MG63 (cell line): Measurements from ENCODE around the gene FUOM. TPM values are rescaled to one million over a fixed set of nuclear protein-coding genes. Genes with fewer than 3 reads are reported as not detected.
"Not testable (repeated sequence)": the region's sequence is repeated elsewhere in the genome, so short reads cannot be mapped to it uniquely, and the experiment has no call there.

Source experiments
- DNase-seq: peaks from one replicate; pipeline ENCODE4 v3.0.0-alpha.2; 2020
- H3K27me3 ChIP-seq: fragments of 250-450 bp; sonication (Bioruptor Pico); 2 replicates; pipeline ENCODE4 v1.5.1; 2020; ENCODE audit warnings: mild to moderate bottlenecking, moderate library complexity
- H3K36me3 ChIP-seq: fragments of 250-450 bp; sonication (Bioruptor Pico); 2 replicates; pipeline ENCODE4 v1.5.1; 2020; ENCODE audit warnings: mild to moderate bottlenecking, moderate library complexity
- H3K4me3 ChIP-seq: fragments of 250-450 bp; sonication (Bioruptor Pico); 2 replicates; pipeline ENCODE4 v1.5.1; 2020; ENCODE audit warnings: mild to moderate bottlenecking, moderate library complexity
- H3K9me3 ChIP-seq: fragments of 250-450 bp; sonication (Bioruptor Pico); 2 replicates; pipeline ENCODE4 v1.5.1; 2020; ENCODE audit warnings: mild to moderate bottlenecking, moderate library complexity
- total RNA-seq: library from RNA; depleted of rRNA; stranded (reverse); fragments of >200 nt; shearing (Covaris generic); gene quantifications from 2 replicates; pipeline ENCODE4 v1.2.3, GENCODE V29; 2014; ENCODE audit warnings: low replicate concordance

Gene FUOM
- total RNA-seq, 1 experiment from 2014 or later: 50.8 TPM

DNA sequence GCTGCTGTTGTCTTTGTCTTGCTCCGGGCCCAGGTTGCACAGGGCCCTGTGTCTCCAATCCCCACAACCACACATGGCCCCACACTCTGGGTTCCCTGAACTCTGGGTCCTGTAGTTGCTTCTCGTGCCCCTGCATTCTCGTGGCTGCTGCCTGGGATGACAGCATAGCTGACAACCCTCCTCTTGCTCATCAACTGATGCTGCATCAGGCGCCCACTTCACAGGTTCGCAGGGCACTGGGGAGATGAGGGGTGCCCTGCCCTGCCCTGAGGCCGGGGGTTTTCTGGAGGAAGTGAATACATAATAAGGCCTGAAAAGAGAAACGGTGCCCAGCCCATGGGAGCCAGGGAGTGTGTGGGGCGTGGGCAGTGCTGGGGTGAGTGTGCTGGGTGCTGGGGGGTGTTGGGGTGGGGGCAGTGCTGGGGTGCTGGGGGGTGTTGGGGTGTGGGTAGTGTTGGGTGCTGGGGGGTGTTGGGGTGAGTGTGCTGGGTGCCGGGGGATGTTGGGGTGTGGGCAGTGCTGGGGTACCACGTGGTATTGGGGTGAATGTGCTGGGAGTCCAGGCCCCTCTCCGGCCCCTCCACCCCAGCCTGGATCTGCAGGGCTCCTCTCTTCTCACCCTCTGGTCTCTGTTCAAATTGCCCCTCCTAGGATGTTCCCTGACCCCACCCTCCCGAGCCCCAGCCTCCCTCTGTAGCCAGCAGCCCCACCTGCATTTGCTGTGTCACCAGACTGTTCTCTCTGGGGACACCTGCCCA is 34.1 kb upstream of the FUOM start:
- no peak for DNase-seq
- peaks cover 14% of the 10 kb centered on the region for H3K36me3 ChIP-seq
- no peaks in the 10 kb centered on the region for H3K27me3 ChIP-seq
- no peak overlapping the region for H3K4me3 ChIP-seq
- H3K9me3 ChIP-seq: no peaks in the 10 kb centered on the region

DNA sequence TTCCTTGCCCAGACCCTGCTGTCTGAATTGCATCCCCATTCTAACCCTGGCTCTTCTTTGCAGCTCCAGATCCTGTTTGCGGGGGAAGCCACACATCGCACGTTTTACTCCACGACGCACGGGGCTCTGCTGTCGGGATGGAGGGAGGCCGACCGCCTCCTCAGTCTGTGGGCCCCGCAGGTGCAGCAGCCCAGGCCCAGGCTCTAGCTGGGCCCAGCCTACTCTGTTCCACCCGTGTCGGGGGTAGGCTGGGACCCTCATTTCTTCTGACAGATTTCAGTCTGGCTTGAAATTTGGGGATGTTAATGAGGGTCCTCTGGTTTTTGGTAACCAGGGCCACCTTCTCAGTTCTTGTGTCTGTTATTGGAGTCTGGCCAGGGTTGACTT is 33.4 kb upstream of the FUOM start:
- H3K36me3 ChIP-seq: peaks cover 12% of the 10 kb centered on the region

DNA sequence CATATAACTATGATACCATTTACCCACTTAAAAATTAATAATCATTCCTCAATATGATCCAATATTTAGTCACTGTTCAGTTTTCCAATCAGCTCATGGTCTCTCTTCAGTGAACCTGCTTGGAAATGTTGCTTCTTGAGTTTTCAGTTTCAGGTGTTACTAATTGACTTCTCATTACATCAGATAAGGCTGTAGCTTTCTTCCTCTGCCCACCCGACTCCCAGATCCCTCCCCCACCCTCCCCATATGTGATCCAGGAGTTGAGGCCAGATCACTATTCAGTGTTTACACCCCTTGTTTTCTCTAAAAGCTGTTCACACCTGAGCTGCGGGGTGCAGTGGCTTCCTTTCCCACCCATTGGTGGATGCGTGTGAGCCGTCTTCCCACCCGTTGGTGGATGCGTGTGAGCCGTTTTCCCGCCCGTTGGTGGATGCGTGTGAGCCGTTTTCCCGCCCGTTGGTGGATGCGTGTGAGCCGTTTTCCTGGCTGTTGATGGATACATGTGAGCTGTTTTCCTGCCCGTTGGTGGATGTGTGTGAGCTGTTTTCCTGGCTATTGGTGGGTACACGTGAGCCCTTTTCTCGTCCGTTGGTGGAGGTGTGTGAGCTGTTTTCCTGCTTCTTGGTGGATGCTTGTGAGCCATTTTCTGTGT is 32.9 kb upstream of the FUOM start:
- Histone ChIP-seq H3K9me3 (no peaks in the 10 kb centered on the region), H3K36me3 (peaks cover 7% of the 10 kb centered on the region; the same call in 1 of the 2 replicates)
- DNase-seq: no peak

More for the DNA sequence above, 33.4 kb upstream of the FUOM start:
- no peaks in the 10 kb centered on the region for H3K27me3 ChIP-seq
- no peak for DNase-seq
- no peaks in the 10 kb centered on the region for H3K9me3 ChIP-seq
- H3K4me3 ChIP-seq: no peak overlapping the region

DNA sequence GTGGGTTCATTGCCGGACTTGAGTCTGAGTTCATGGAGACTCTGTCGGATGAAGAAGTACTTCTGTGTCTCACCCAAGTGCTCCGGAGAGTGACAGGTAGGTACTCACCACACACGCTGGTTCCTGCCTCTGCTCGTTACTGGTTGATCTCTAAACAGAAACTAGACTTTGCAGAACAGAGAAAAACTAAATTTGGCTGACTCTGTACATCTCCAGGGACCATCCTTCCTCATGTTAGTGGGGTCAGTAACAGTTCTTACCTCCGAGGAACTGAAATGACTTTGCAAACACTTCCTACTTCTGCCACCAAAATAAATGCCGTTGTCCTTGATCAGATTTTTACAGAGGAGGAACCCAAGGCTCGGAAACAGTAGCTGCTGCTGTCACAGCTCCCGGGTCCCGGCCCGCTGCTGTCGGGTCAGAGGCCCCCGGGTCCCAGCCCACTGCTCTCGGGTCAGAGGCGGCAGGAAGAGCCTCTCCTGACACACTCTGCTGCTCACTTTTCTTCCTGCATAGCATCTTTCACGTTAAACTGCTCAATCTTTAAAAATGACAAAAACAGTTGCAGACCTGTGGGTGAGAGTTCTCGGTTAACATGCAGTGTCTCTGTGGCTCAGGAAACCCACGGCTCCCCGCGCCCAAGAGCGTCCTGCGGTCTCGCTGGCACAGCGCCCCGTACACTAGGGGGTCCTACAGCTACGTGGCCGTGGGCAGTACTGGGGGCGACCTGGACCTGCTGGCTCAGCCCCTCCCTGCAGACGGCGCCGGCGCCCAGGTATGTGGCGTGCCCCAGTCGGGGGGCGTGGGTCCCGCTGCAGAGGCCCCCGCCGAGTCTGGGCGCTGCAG is 31.4 kb upstream of the FUOM start:
- Histone ChIP-seq H3K4me3 (no peak overlapping the region), H3K36me3 (no peaks in the 10 kb centered on the region), H3K27me3 (no peaks in the 10 kb centered on the region), H3K9me3 (no peaks in the 10 kb centered on the region)
- DNase-seq: no peak

More for the DNA sequence above, 32.9 kb upstream of the FUOM start:
- H3K4me3 ChIP-seq: no peak overlapping the region
- no peaks in the 10 kb centered on the region for H3K27me3 ChIP-seq

DNA sequence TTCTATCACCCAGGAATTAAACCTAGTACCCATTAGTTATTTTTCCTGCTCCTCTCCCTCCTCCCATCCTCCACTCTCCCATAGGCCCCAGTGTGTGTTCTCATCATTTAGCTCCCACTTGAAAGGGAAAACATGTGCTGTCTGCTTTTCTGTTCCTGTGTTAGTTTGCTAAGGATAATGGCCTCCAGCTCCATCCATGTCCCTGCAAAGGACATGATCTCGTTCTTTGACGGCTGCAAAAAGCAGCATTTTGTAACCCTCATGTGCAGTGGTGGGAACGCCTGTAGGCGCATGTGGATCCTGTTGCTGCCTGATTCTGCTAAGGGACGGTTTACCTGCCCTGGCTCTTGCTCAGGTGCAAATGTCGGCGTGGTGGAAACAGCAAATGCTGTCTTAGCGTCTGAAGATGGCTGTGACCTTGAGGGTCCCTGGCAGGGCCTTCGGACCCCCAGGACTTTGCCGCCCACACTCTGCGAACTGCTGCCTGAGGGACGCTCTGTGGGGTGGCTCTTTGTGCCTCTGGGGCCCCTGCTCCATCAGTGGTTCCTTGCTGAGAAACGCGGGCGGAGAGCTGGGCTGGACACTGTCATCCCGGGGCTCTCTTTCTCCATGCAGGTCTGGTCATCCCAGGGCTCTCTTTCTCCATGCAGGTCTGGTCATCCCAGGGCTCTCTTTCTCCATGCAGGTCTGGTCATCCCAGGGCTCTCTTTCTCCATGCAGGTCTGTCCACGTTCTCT is 30.6 kb upstream of the FUOM start:
- no peaks in the 10 kb centered on the region for H3K36me3 ChIP-seq
- no peak for DNase-seq
- H3K4me3 ChIP-seq: no peak overlapping the region
- H3K27me3 ChIP-seq: no peaks in the 10 kb centered on the region
- no peaks in the 10 kb centered on the region for H3K9me3 ChIP-seq

DNA sequence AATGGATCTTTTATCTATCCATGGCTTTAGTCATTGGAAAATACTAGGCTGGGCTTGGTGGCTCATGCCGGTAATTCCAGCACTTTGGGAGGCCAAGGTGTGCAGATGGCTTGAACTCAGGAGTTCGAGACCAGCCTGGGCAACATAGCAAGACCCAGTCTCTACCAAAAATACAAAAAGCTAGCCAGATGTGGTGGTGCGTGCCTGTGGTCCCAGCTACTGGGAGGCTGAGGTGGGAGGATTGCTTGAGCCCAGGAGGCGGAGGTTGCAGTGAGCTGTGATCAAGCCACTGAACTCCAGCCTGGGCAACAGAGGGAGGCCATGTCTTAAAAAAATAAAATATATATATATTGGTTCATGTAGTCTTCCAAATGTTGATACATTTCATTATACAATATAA is 29.1 kb upstream of the FUOM start:
- DNase-seq, H3K9me3 ChIP-seq, H3K4me3 ChIP-seq, H3K36me3 ChIP-seq, H3K27me3 ChIP-seq: not testable (repeated sequence)

DNA sequence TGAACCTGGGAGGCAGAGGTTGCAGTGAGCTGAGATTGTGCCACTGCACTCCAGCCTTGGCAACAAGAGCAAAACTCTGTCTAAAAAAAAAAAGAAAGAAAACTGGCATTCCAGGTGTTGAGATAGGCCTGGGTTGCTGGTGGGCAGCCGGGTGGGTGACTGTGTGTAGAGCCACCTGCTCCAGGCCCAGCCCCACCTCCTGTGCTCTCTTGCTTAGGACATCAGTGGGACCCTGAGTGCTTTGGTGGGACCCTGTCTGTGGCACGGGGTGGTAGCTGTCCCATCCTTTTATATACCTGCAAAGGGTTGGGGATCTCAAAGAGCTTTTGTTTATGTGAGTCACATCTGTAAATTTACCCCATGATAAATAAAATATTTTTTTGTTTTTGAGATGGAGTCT is 27.4 kb upstream of the FUOM start:
- H3K9me3 ChIP-seq: no peaks in the 10 kb centered on the region
- no peaks in the 10 kb centered on the region for H3K36me3 ChIP-seq
- DNase-seq: no peak

DNA sequence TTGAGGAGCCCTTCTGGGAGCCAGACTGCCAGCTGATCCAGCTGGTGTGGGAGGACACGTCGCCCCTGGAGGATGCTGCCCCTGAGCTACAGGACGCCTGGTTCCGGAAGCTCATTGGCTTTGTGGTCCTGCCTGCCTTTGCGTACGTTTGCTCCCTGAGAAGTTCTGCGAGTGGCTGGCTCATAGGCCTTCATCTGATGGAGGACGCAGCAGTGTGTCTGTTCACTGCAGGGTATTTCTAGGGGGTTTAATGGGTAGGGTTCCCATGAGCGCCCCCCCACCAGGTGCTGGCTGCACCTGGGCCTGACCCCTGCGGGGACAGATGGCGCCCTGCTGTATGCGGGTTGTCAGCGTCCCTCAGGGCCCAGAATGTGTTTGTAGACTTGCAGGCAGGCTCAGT is 26.3 kb upstream of the FUOM start:
- no peaks in the 10 kb centered on the region for H3K27me3 ChIP-seq
- no peaks in the 10 kb centered on the region for H3K36me3 ChIP-seq
- no peaks in the 10 kb centered on the region for H3K9me3 ChIP-seq
- H3K4me3 ChIP-seq: no peak overlapping the region
- DNase-seq: no peak

More for the DNA sequence above, 27.4 kb upstream of the FUOM start:
- no peaks in the 10 kb centered on the region for H3K27me3 ChIP-seq
- H3K4me3 ChIP-seq: no peak overlapping the region

DNA sequence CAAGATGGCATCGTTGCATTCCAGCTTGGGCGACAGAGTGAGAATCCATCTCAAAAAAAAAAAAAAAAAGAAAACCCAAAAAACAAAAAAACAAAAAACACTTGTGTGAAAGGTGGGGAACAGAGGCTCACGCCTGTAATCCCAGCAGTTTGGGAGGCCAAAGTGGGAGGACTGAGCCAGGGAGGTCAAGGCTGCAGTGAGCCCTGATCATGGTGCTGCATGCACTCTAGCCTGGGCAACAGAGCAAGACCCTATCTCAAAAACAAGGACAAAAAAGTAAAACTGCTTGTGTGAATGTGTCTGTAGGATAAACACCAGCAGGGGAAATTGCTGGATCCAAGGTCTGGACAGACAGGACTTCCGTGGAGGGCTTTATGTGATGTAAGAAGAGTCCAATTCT is 25.7 kb upstream of the FUOM start:
- Histone ChIP-seq H3K4me3 (no peak overlapping the region), H3K27me3 (no peaks in the 10 kb centered on the region), H3K9me3 (no peaks in the 10 kb centered on the region), H3K36me3 (no peaks in the 10 kb centered on the region)
- DNase-seq: no peak

DNA sequence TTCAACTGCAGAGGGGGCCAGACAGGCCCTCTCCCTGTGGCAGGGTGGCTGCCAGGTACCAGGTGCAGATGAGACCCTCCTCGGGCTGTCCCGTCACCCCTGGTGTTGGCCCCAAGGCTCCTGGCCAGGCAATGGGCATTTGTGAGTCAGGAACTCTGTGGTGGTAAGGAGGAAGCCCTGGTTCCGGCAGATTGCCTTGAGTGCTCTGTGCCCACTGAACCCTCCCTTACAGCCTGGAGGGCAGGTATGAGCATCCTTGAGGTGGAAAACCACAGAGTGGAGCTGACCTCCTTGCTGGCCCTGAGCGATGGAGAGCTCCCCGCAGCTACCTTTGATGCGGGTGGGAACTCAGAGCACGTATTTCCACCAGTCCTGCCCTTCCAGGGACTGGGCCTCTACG is 23.2 kb upstream of the FUOM start:
- DNase-seq: no peak

DNA sequence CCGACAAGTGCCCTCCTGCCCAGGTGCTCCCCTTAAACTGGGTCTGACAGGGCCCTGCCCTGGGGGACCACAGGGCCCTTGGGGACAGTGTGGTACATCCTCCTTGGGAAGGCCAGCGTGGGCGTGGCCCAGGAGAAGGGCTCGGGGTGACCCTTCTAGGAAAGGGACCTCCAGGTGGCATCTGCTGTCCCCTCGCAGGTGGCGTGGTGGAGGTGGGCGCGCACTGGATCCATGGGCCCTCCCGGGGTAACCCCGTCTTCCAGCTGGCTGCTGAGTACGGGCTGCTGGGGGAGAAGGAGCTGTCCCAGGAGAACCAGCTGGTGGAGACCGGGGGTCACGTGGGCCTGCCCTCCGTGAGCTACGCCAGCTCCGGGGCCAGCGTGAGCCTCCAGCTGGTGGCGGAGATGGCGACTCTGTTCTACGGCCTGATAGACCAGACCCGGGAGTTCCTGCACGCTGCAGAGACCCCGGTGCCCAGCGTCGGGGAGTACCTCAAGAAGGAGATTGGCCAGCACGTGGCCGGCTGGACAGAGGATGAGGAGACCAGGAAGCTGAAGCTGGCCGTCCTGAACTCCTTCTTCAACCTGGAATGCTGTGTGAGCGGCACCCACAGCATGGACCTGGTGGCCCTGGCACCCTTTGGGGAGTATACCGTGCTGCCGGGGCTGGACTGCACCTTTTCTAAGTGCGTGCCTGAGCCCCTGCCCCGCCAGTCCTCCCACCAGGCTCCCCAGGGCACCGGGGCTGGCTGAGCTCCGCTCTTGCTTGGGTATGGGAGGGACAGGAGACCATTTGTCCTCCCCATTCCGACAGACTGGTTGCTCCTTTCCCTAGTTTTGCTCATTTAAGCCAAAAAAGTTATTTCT is 22.2 kb upstream of the FUOM start:
- no peak for DNase-seq
- no peaks in the 10 kb centered on the region for H3K27me3 ChIP-seq
- H3K9me3 ChIP-seq: no peaks in the 10 kb centered on the region
- no peak overlapping the region for H3K4me3 ChIP-seq
- H3K36me3 ChIP-seq: no peaks in the 10 kb centered on the region

More for the DNA sequence above, 23.2 kb upstream of the FUOM start:
- H3K9me3 ChIP-seq: no peaks in the 10 kb centered on the region
- H3K36me3 ChIP-seq: no peaks in the 10 kb centered on the region
- no peaks in the 10 kb centered on the region for H3K27me3 ChIP-seq
- H3K4me3 ChIP-seq: no peak overlapping the region

DNA sequence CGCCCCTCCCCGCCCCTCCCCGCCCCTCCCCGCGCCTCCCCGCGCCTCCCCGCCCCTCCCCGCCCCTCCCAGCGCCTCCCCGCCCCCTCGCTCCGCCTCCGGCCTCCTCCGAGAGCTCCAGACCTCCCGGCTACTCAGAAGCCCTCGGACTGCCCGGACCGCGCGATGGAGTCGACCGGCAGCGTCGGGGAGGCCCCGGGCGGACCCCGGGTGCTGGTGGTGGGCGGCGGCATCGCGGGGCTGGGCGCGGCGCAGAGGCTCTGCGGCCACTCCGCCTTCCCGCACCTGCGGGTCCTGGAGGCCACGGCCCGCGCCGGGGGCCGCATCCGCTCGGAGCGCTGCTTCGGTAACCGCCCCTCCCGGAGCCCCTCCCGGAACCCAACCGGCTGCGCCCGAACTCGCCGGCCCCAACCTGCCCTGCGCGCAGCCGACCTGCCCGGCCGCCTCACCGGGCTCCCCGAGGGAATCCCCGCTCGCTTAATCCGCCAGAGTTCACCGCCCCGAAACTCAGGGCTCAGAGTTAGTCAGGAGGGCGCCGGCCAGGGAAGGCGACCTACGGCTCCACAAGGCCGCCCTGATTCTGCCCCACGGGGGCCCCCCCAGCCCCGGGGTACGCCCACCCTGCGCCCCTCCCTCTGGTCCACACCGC is 21.5 kb upstream of the FUOM start, which contains the start of gene PAOX:
PAOX (plus strand) TSS at position 111 of the 649 bp plus-strand sequence; CDS start at position 166, 55 bp downstream.
- no peaks in the 10 kb centered on the region for H3K9me3 ChIP-seq
- H3K36me3 ChIP-seq: no peaks in the 10 kb centered on the region
- no peak for DNase-seq
- H3K27me3 ChIP-seq: no peaks in the 10 kb centered on the region
- peak within 1 kb of the TSS; percentile 60 for H3K4me3 ChIP-seq

DNA sequence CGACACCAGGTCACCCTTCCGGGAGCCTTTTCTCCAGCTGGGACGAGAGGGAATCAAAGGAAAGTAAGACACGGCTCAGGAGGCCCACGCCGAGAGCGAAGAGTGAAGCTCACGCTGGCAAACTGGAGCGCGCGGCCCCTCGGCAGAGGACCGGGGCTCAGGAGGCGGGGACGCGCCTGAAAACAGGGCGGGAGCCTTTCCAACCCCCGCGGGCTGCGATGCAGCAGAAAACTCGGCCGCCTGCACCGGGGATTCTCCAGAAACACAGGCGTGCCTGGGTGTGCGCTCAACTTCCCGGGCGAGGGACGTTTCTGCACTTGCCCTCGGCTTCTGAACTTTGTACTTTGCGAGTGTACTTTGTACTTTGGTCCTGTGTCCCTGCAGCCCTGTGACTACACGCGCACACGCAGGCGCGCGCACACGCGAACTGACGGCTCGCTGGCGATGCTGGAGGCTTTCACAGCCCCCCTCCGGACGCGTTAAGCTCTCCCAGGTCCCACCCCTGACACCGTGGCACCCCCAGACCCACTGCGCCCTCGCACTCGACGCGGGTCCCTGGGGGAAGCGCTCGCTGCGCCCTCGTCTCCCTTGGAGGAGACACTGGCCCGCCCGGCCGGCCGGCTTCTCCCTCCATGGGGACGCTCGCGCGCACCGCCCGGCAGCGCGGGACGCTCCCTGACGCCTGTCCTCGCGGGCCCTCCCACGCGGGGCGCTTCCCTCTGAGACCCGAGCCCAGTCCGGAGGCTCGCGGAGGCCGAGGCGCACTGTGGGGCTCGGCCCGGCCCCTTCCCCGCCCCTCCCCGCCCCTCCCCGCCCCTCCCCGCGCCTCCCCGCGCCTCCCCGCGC is 20.7 kb upstream of the FUOM start:
- peak; percentile 51 for DNase-seq
- H3K9me3 ChIP-seq: no peaks in the 10 kb centered on the region

DNA sequence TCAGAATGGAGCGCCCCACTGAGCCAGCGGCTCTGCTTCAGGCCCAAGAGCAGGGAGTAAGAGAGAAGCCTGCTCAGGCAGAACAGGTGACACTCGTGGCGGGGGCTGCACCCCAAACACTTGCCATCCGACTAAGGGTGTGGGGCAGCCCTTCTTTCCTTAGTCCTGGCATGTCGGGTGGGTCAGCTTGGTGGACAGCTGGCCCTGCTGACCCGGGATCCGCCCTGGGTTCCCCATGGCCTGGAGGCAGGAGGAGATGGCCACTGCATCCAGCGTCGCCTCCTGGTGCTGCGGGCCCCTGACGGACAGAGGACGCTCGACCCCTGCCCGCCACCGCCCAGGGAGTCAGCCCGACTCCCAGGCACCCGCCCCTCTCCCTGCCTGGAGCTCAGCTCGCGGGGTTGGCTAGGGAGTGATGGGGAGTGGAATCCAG is 20.0 kb upstream of the FUOM start:
- Histone ChIP-seq H3K9me3 (no peaks in the 10 kb centered on the region), H3K36me3 (no peaks in the 10 kb centered on the region), H3K4me3 (peak overlapping the region; percentile 60), H3K27me3 (no peaks in the 10 kb centered on the region)
- no peak for DNase-seq

More for the DNA sequence above, 20.7 kb upstream of the FUOM start:
- no peaks in the 10 kb centered on the region for H3K36me3 ChIP-seq
- peak overlapping the region; percentile 60 for H3K4me3 ChIP-seq
- H3K27me3 ChIP-seq: no peaks in the 10 kb centered on the region
